ENCODE measurements around the gene ZNF431.
"Not testable (repeated sequence)": the region's sequence is repeated elsewhere in the genome, so short reads cannot be mapped to it uniquely, and the experiment has no call there.

The ZNF431 gene

DNA sequence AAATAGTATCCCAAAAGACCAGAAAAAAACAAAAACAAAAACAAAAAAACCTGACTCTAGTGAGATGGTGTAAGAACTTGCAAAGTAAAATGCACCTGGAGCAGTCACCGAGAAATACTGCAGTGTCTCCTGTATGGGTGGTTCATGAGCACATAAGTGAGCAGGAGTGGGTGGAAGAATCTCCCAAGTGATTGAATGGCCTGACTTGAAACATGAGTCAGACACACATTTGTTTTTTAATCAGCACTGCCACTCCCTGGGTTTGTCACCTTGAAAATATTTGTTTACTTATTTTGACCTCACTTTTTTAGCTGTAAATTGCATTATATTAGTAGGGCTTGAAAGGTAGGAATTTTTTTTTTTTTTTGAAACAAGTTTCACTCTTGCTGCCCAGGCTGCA is 2.0 kb downstream of the ZNF431 start:
- DNase-seq (ENCODE audit: low read depth, low spot score): no peak

DNA sequence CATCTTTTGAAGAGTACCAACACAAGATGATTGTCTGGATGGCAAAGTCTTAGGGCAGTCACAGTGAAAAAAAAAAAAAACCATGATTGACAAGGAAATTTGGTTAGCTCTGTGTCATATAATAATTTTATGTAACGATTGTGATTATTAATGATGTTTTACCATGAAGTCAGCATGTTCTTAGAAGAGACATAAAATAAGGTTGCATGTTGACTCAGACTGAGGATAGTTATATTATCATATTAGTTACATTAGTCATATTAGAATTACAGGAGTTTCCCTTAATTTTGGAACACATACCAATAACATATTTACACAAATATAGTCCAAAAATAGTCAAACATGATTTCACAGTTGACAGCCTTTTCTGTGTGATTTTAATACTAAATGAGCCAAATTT is 5.7 kb downstream of the ZNF431 start:
- no peak for DNase-seq (ENCODE audit: low read depth, low spot score)

- no peak for DNase-seq (ENCODE audit: low read depth, low spot score)
Measured at GRCh38 chr19:21148681-21149080, 6.8 kb downstream of the ZNF431 start.

DNA sequence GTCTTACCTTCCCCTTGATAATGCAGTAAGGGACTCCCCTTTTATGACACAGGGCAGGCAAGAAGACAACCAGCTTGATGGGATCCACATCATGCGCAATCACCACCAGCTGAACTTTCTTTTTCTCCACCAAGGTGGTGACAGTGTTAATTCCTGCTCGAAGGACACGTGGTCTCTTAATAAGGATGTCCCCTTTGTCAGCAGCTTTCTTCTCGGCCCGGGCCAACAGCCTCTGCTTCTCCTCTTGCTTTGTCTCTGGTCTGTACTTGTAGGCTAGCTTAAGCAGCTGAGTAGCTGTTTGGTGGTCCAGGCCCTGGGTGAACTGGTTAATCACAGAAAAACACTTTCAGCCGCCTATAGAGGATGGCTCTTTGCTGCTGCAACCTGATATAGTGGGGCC is 8.0 kb downstream of the ZNF431 start:
- DNase-seq (ENCODE audit: low read depth, low spot score): no peak

- DNase-seq (ENCODE audit: low read depth, low spot score): no peak
Measured at GRCh38 chr19:21151460-21151859, 9.6 kb downstream of the ZNF431 start.

DNA sequence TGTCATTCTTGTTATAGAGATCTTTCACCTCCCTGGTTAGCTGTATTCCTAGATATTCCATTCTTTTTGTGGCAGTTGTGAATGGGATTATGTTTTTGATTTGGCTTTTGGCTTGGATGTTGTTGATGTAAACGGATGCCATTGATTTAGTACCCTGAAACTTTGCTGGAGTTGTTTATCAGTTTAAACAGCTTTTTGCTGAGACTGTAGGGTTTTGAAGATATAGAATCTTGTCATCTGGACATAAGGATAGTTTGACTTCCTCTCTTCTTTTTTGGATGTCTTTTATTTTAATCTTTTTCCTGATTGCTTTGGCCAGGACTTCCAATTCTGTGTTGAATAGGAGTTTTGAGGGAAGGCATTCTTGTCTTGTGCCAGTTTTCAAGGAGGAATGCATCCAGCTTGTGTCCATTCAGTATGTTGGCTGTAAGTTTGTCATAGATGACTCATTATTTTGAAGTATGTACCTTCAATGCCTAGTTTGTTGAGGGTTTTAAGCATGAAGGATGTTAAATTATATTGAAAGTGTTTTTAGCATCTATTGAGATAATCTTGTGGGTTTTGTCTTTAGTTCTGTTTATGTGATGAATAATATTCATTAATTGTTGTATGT is 16.8 kb downstream of the ZNF431 start:
- no peak for DNase-seq (ENCODE audit: low read depth, low spot score)

- DNase-seq (ENCODE audit: low read depth, low spot score): no peak
Measured at GRCh38 chr19:21164541-21164940, 22.7 kb downstream of the ZNF431 start.

GRCh38 chr19:21166436-21166835 is 24.6 kb downstream of the ZNF431 start:
- DNase-seq (ENCODE audit: low read depth, low spot score): no peak

GRCh38 chr19:21197590-21198295 is 55.9 kb downstream of the ZNF431 start:
- no peak for DNase-seq (ENCODE audit: low read depth, low spot score)

GRCh38 chr19:21202865-21203494 is 61.1 kb downstream of the ZNF431 start:
- DNase-seq (ENCODE audit: low read depth, low spot score): no peak

GRCh38 chr19:21210037-21210621 is 68.3 kb downstream of the ZNF431 start:
- no peak for DNase-seq (ENCODE audit: low read depth, low spot score)

DNA sequence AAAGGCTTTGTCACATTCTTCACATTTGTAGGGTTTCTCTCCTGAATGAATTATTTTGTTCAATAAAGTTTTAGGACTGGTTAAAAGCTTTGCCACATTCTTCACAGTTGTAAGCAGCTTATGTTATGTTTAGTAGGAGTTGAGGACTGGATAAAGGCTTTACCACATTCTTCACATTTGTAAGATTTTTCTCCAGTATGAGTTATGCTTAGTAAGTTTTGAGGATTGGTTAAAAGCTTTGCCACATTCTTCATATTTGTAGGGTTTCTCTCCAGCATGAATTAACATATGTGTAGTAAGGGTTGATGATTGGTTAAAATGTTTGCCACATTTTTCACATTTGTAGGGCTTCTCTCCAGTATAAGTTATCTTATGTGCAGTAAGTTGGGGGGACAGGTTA is 79.9 kb downstream of the ZNF431 start:
- DNase-seq (ENCODE audit: low read depth, low spot score): no peak

DNA sequence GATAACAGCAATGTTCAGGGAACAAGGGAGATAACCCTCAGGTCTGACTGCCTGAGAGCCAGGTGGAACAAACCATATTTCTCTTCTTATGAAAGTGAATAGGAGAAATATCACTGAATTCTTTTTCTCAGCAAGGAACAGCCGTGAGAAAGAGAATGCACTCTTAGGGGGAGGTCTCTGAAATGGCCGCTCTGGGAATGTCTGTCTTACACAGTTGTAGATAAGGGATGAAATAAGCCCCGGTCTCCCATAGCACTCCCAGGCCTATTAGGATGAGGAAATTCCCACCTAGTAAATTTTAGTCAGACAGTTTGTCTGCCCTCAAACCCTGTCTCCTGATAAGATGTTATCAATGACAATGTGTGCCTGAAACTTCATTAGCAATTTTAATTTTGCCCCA is 88.1 kb downstream of the ZNF431 start:
- DNase-seq (ENCODE audit: low read depth, low spot score): not testable (repeated sequence)

DNA sequence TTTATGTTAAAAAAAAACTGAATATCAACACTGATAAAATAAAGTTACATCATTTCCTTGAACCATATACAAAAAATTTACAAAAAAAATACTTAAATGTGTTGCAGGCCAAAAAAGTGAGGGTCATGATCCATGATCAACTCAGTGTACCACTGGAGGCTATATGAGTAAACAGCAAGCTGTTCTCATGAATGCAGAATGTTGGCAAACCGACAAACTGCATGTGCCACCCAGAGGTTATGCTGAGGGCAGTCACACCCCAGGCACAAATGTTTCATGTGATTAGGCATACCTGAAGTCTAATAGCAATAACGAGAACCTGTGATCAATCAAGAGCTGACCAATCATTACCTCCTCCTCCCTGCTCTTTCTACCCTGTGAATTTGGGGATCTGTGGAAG is 91.9 kb downstream of the ZNF431 start:
- DNase-seq (ENCODE audit: low read depth, low spot score): no peak

DNA sequence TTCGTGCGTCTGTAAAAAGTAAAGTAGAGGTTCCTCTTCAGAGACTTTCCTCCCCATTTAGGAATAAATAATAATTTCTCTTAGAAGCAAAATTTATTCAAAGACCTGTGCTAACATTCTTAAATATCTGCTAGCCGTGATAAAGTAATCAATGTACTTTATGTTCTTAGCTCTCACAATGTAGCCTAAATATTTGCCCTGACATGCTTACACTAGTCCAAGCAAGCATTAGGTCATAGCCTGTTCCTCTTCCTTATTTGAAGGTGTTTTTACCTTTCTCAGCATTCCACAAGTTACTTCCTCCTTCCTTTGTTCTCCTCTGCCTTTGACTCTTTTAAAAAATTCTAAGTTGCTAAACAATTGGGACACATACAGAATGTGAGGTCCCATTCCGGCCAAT is 94.9 kb downstream of the ZNF431 start:
- DNase-seq (ENCODE audit: low read depth, low spot score): not testable (repeated sequence)

DNA sequence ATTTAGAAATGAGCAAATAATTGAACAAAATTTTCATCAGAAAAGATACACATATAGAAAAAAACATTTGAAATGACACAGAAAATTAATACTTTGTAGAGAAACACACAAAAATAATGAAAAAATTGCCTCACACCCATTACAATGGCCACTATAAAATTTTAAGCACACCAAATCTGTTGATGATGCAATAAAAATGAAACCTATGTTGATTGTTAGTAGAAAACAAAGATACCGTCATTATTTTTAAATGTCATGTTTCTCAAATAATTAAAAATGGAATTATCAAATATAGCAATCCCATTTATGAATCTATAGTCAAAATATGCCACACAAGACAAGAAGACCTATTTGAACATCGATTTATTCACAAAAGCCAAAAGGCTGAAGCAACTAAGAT is 96.8 kb downstream of the ZNF431 start:
- DNase-seq (ENCODE audit: low read depth, low spot score): no peak

All from activated CD4-positive, CD25-positive, alpha-beta regulatory T cell treated with anti-CD3 and anti-CD28 coated beads, Interleukin-2, amount 50 U/mL, for 16 hours (primary cell).